HepG2 (cell line): ENCODE data around the gene MOV10L1. TPM values are rescaled to one million over a fixed set of nuclear protein-coding genes. Genes with fewer than 3 reads are reported as not detected.
A peak's percentile ranks its signal among the peaks of the same experiment; 100 is the strongest.

ENCODE experiments used
- CHCHD3 ChIP-seq: sonication (generic); formaldehyde crosslinking; IDR thresholded peaks from 2 replicates; pipeline ENCODE4 v1.8.0; 2022; ENCODE audit warnings: mild to moderate bottlenecking, missing genetic modification reagents, moderate library complexity
- EED ChIP-seq: sonication (generic); formaldehyde crosslinking; IDR thresholded peaks from 2 replicates; pipeline ENCODE4 v1.5.0; 2020; ENCODE audit warnings: mild to moderate bottlenecking, missing genetic modification reagents
- ERF ChIP-seq: IDR thresholded peaks from 2 replicates; pipeline ENCODE4 v1.6.1; 2018; ENCODE audit warnings: missing biosample characterization, missing genetic modification reagents
- FOXK1 ChIP-seq: sonication (generic); formaldehyde crosslinking; IDR thresholded peaks from 2 replicates; pipeline ENCODE4 v1.4.0; 2020; ENCODE audit warnings: low read depth, missing genetic modification reagents, borderline replicate concordance
- HIC2 ChIP-seq: sonication (generic); formaldehyde crosslinking; IDR thresholded peaks from 2 replicates; pipeline ENCODE4 v1.9.0; 2022; ENCODE audit warnings: low read depth, missing genetic modification reagents
- KDM6A ChIP-seq: IDR thresholded peaks from 2 replicates; pipeline ENCODE4 v1.6.1; 2016; ENCODE audit warnings: low read depth
- KLF16 ChIP-seq, 2 experiments: sonication (generic) in 1 of 2; formaldehyde crosslinking in 1 of 2; IDR thresholded peaks; 2 replicates each; pipeline versions ENCODE4 v1.6.1 to v1.8.0; 2016 to 2023; ENCODE audit warnings: missing genetic modification reagents in 2 of 2, missing compliant biosample characterization in 1 of 2
- MYNN ChIP-seq: sonication (generic); formaldehyde crosslinking; IDR thresholded peaks from 2 replicates; pipeline ENCODE4 v1.4.0; 2020; ENCODE audit warnings: mild to moderate bottlenecking, low read depth, missing genetic modification reagents
- NPAS2 ChIP-seq: sonication (generic); formaldehyde crosslinking; IDR thresholded peaks from 2 replicates; pipeline ENCODE4 v1.8.0; 2022; ENCODE audit warnings: mild to moderate bottlenecking, missing genetic modification reagents, borderline replicate concordance
- PCBP1 ChIP-seq: fragments of 200-400 bp; formaldehyde crosslinking; IDR thresholded peaks from 2 replicates; pipeline ENCODE4 v1.6.1; 2017; ENCODE audit warnings: mild to moderate bottlenecking, low read depth, low read length, borderline replicate concordance
- RBM22 ChIP-seq: fragments of 200-400 bp; formaldehyde crosslinking; optimal IDR thresholded peaks from 2 replicates; pipeline ENCODE3; 2017; ENCODE audit warnings: mild to moderate bottlenecking, low read length, moderate library complexity
- RCOR2 ChIP-seq: IDR thresholded peaks from 2 replicates; pipeline ENCODE4 v1.6.1; 2016; ENCODE audit warnings: missing biosample characterization, missing genetic modification reagents
- SOX6 ChIP-seq, 2 experiments: fragments of 450-650 bp in 1 of 2; sonication (generic) in 1 of 2; formaldehyde crosslinking in 1 of 2; IDR thresholded peaks; 2 replicates each; pipeline versions ENCODE4 v1.4.0 to v1.6.1; 2017 to 2020; ENCODE audit warnings: antibody characterized with exemption in 1 of 2, mild to moderate bottlenecking in 1 of 2, missing genetic modification reagents in 1 of 2
- SRSF4 ChIP-seq: fragments of 200-400 bp; formaldehyde crosslinking; IDR thresholded peaks from one replicate; pipeline ENCODE4 v1.6.1; 2018; ENCODE audit warnings: mild to moderate bottlenecking, low read depth, low read length, moderate library complexity; ENCODE audit not compliant: poor library complexity, severe bottlenecking
- SUZ12 ChIP-seq: fragments of 150-350 bp; IDR thresholded peaks from 2 replicates; pipeline ENCODE4 v1.6.1; 2014; ENCODE audit warnings: low read depth, low read length
- ZBTB21 ChIP-seq: sonication (generic); formaldehyde crosslinking; IDR thresholded peaks from 2 replicates; pipeline ENCODE4 v1.4.0; 2020; ENCODE audit warnings: missing genetic modification reagents
- ZC3H4 ChIP-seq: sonication (generic); formaldehyde crosslinking; IDR thresholded peaks from 2 replicates; pipeline ENCODE4 v1.4.0; 2020; ENCODE audit warnings: missing genetic modification reagents, borderline replicate concordance
- ZNF124 ChIP-seq: sonication (generic); formaldehyde crosslinking; IDR thresholded peaks from 2 replicates; pipeline ENCODE4 v1.4.0; 2020; ENCODE audit warnings: missing genetic modification reagents
- ZNF138 ChIP-seq: sonication (generic); formaldehyde crosslinking; IDR thresholded peaks from 2 replicates; pipeline ENCODE4 v1.5.0; 2020; ENCODE audit warnings: mild to moderate bottlenecking, low read depth, missing genetic modification reagents
- ZNF274 ChIP-seq: sonication (generic); formaldehyde crosslinking; IDR thresholded peaks from 2 replicates; pipeline ENCODE4 v1.5.1; 2020; ENCODE audit warnings: mild to moderate bottlenecking, missing genetic modification reagents
- ZNF383 ChIP-seq: sonication (generic); formaldehyde crosslinking; IDR thresholded peaks from 2 replicates; pipeline ENCODE4 v1.4.0; 2020; ENCODE audit warnings: missing genetic modification reagents, mild to moderate bottlenecking, borderline replicate concordance
- ZNF567 ChIP-seq: sonication (generic); formaldehyde crosslinking; IDR thresholded peaks from 2 replicates; pipeline ENCODE4 v1.8.1; 2023; ENCODE audit warnings: mild to moderate bottlenecking, missing genetic modification reagents, borderline replicate concordance
- ZNF570 ChIP-seq: sonication (generic); formaldehyde crosslinking; IDR thresholded peaks from 2 replicates; pipeline ENCODE4 v1.4.0; 2020; ENCODE audit warnings: mild to moderate bottlenecking, missing genetic modification reagents, borderline replicate concordance
- ZNF777 ChIP-seq: sonication (generic); formaldehyde crosslinking; IDR thresholded peaks from 2 replicates; pipeline ENCODE4 v1.4.0; 2020; ENCODE audit warnings: missing genetic modification reagents
- polyA plus RNA-seq, 8 experiments: library from polyadenylated mRNA; depleted of rRNA in 3 of 8; stranded (reverse) in 7 of 8; unstranded in 1 of 8; fragments of >200 nt; fragmentation: Illumina TruSeq in 4 of 8; extraction: Trizol in 4 of 8; gene quantifications; 2 replicates each; pipeline versions ENCODE4 v1.2.1 to v1.2.3, GENCODE V29; 2011 to 2016; ENCODE audit warnings: low read depth in 4 of 8, missing spikeins in 1 of 8, mixed read lengths in 1 of 8; ENCODE audit not compliant: insufficient read depth in 1 of 8
- total RNA-seq, 5 experiments: library from RNA; depleted of rRNA; stranded (reverse); fragments of >200 nt; fragmentation: Illumina TruSeq; extraction: Trizol; gene quantifications; 2 replicates each; pipeline ENCODE4 v1.2.3, GENCODE V29; 2016; ENCODE audit warnings: low read depth in 1 of 5
- TF ChIP-seq, protein P1 (sequence below): sonication (generic); formaldehyde crosslinking; IDR thresholded peaks from 2 replicates; pipeline ENCODE4 v1.4.0; 2020; ENCODE audit warnings: low read depth, mild to moderate bottlenecking, missing genetic modification reagents
- TF ChIP-seq, protein P2 (sequence below): sonication (generic); formaldehyde crosslinking; conservative IDR thresholded peaks from 2 replicates; pipeline ENCODE4 v1.5.0; 2020; ENCODE audit warnings: missing genetic modification reagents
- TF ChIP-seq, protein P3 (sequence below): IDR thresholded peaks from 2 replicates; pipeline ENCODE4 v1.6.1; 2016; ENCODE audit warnings: missing compliant biosample characterization, missing genetic modification reagents, borderline replicate concordance

The MOV10L1 gene
- total and polyA plus RNA-seq, 2 of the 13 experiments (the other 11 are each of a cell fraction or from before 2014, with no cell fraction given): 0.11 to 0.12 TPM

GRCh38 chr22:50102946-50103345, 13.1 kb downstream of the MOV10L1 start (continued):
- TF ChIP-seq EED (CRISPR knock-in tag) (peak; percentile 78; the same call in 1 of the 2 replicates), FOXK1 (peak; percentile 34; the same call in 1 of the 2 replicates), ZNF567 (no peak), HIC2 (CRISPR knock-in tag) (no peak), ZNF274 (peak; percentile 40; the same call in 1 of the 2 replicates), PCBP1 (no peak), RBM22 (no peak), ZNF138 (CRISPR knock-in tag) (peak; percentile 87; the same call in 1 of the 2 replicates), ERF (peak; percentile 77; the same call in 1 of the 2 replicates), CHCHD3 (no peak), ZNF777 (CRISPR knock-in tag) (0 out of 2 replicates have a peak, but pooled peaks have one; percentile 48), ZNF383 (CRISPR knock-in tag) (no peak), MYNN (CRISPR knock-in tag) (no peak), KLF16 (CRISPR knock-in tag; IDR thresholded peaks at IDR 0.05) (peak; percentile 49 to 84; a peak in 2 of 4 replicates), KDM6A (CRISPR knock-in tag) (no peak), SRSF4 (no peak), SOX6 (IDR thresholded peaks at IDR 0.05) (no peak), SOX6 (CRISPR knock-in tag; IDR thresholded peaks at IDR 0.05) (peak; percentile 36; the same call in 1 of the 2 replicates), SUZ12 (no peak), NPAS2 (no peak), ZNF124 (CRISPR knock-in tag) (no peak), ZBTB21 (no peak), RCOR2 (CRISPR knock-in tag) (no peak), ZC3H4 (CRISPR knock-in tag) (no peak), ZNF570 (CRISPR knock-in tag) (peak; percentile 78; the same call in 1 of the 2 replicates)
- TF ChIP-seq, protein P1, sequence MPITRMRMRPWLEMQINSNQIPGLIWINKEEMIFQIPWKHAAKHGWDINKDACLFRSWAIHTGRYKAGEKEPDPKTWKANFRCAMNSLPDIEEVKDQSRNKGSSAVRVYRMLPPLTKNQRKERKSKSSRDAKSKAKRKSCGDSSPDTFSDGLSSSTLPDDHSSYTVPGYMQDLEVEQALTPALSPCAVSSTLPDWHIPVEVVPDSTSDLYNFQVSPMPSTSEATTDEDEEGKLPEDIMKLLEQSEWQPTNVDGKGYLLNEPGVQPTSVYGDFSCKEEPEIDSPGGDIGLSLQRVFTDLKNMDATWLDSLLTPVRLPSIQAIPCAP: no peak
- TF ChIP-seq, protein P2, sequence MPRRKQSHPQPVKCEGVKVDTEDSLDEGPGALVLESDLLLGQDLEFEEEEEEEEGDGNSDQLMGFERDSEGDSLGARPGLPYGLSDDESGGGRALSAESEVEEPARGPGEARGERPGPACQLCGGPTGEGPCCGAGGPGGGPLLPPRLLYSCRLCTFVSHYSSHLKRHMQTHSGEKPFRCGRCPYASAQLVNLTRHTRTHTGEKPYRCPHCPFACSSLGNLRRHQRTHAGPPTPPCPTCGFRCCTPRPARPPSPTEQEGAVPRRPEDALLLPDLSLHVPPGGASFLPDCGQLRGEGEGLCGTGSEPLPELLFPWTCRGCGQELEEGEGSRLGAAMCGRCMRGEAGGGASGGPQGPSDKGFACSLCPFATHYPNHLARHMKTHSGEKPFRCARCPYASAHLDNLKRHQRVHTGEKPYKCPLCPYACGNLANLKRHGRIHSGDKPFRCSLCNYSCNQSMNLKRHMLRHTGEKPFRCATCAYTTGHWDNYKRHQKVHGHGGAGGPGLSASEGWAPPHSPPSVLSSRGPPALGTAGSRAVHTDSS (CRISPR knock-in tag): no peak
- TF ChIP-seq, protein P3, sequence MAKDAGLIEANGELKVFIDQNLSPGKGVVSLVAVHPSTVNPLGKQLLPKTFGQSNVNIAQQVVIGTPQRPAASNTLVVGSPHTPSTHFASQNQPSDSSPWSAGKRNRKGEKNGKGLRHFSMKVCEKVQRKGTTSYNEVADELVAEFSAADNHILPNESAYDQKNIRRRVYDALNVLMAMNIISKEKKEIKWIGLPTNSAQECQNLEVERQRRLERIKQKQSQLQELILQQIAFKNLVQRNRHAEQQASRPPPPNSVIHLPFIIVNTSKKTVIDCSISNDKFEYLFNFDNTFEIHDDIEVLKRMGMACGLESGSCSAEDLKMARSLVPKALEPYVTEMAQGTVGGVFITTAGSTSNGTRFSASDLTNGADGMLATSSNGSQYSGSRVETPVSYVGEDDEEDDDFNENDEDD (CRISPR knock-in tag): peak; percentile 96
